Glutamatergic neuron (in vitro differentiated cells): ENCODE measurements around the gene C14orf180. TPM values are rescaled to one million over a fixed set of nuclear protein-coding genes. Genes with fewer than 3 reads are reported as not detected.

Source experiments
- DNase-seq: peaks from one replicate; pipeline ENCODE4 v3.0.0; 2022
- H3K27ac Mint-ChIP-seq: one replicate; pipeline ENCODE4 v1.8.0; 2020; ENCODE audit warnings: mild to moderate bottlenecking, mixed read lengths, inconsistent platforms; ENCODE audit not compliant: unreplicated experiment
- H3K27me3 Mint-ChIP-seq: one replicate; pipeline ENCODE4 v1.8.0; 2020; ENCODE audit warnings: mild to moderate bottlenecking, moderate library complexity, mixed read lengths, inconsistent platforms; ENCODE audit not compliant: unreplicated experiment
- H3K36me3 Mint-ChIP-seq: one replicate; pipeline ENCODE4 v1.8.0; 2020; ENCODE audit warnings: mild to moderate bottlenecking, mixed read lengths, inconsistent platforms; ENCODE audit not compliant: unreplicated experiment
- H3K4me1 Mint-ChIP-seq: one replicate; pipeline ENCODE4 v1.8.0; 2020; ENCODE audit warnings: mild to moderate bottlenecking, low read depth, mixed read lengths, inconsistent platforms; ENCODE audit not compliant: unreplicated experiment
- H3K4me3 Mint-ChIP-seq: one replicate; pipeline ENCODE4 v1.8.0; 2020; ENCODE audit warnings: mild to moderate bottlenecking, mixed read lengths, inconsistent platforms; ENCODE audit not compliant: unreplicated experiment
- H3K9me3 Mint-ChIP-seq: one replicate; pipeline ENCODE4 v1.8.0; 2020; ENCODE audit warnings: mild to moderate bottlenecking, moderate library complexity, mixed read lengths, inconsistent platforms; ENCODE audit not compliant: unreplicated experiment
- CTCF ChIP-seq: fragments of 200-600 bp; sonication (generic); IDR thresholded peaks from one replicate; pipeline ENCODE4 v1.5.0; 2021; ENCODE audit not compliant: partially characterized antibody, unreplicated experiment
- long read RNA-seq: library from polyadenylated mRNA; unstranded; transcript quantifications from one replicate; pipeline ENCODE4 v2.0.0, GENCODE V29; 2020; ENCODE audit not compliant: unreplicated experiment
- total RNA-seq: library from RNA; stranded (reverse); fragmentation: NEBNext Ultra II Directional; extraction: Animal tissue kit (Norgen Biotek cat#: 25700); gene quantifications from one replicate; pipeline ENCODE4 v1.2.1, GENCODE V29; 2021; ENCODE audit not compliant: unreplicated experiment

C14orf180 gene
- not detected for total RNA-seq
- long read RNA-seq: 0 reads

GRCh38 chr14:104579507-104579906 lies at the start of gene C14orf180:
C14orf180 (plus strand) TSS chr14:104579764; CDS start chr14:104586431, 6,667 bp downstream.
- Mint-ChIP-seq H3K27ac (no peak within 1 kb of the TSS), H3K4me1 (peaks cover 12% of the 10 kb centered on the region), H3K4me3 (no peak within 1 kb of the TSS), H3K36me3 (peaks cover 4% of the 10 kb centered on the region), H3K27me3 (peaks cover 12% of the 10 kb centered on the region), H3K9me3 (peaks cover 4% of the 10 kb centered on the region)
- no peak for TF ChIP-seq CTCF
- DNase-seq: no peak

GRCh38 chr14:104530646-104531045 lies 48.9 kb upstream of the C14orf180 start:
- Mint-ChIP-seq H3K36me3 (peaks cover 16% of the 10 kb centered on the region), H3K4me1 (no peaks in the 10 kb centered on the region), H3K27me3 (peaks cover 4% of the 10 kb centered on the region), H3K27ac (no peak overlapping the region), H3K4me3 (no peak overlapping the region), H3K9me3 (peaks cover 5% of the 10 kb centered on the region)
- TF ChIP-seq CTCF: no peak
- no peak for DNase-seq

- Mint-ChIP-seq H3K27me3 (peaks cover 4% of the 10 kb centered on the region), H3K4me1 (no peaks in the 10 kb centered on the region), H3K9me3 (peaks cover 5% of the 10 kb centered on the region), H3K4me3 (no peak overlapping the region), H3K36me3 (peaks cover 13% of the 10 kb centered on the region), H3K27ac (no peak overlapping the region)
- no peak for DNase-seq
- no peak for TF ChIP-seq CTCF
These were observed 48.0 kb upstream of the C14orf180 start for GRCh38 chr14:104531421-104532190.

GRCh38 chr14:104532191-104532555 lies 47.4 kb upstream of the C14orf180 start:
- peaks cover 3% of the 10 kb centered on the region for H3K27me3 Mint-ChIP-seq
- DNase-seq: no peak
- H3K4me3 Mint-ChIP-seq: no peak overlapping the region
- no peak for TF ChIP-seq CTCF
- no peaks in the 10 kb centered on the region for H3K4me1 Mint-ChIP-seq
- peaks cover under 1% of the 10 kb centered on the region for H3K9me3 Mint-ChIP-seq
- peaks cover 7% of the 10 kb centered on the region for H3K36me3 Mint-ChIP-seq
- H3K27ac Mint-ChIP-seq: no peak overlapping the region

- TF ChIP-seq CTCF: no peak
- Mint-ChIP-seq H3K27me3 (no peaks in the 10 kb centered on the region), H3K4me1 (no peaks in the 10 kb centered on the region), H3K27ac (no peak overlapping the region), H3K4me3 (no peak overlapping the region), H3K36me3 (no peaks in the 10 kb centered on the region), H3K9me3 (no peaks in the 10 kb centered on the region)
- DNase-seq: no peak
These were observed 45.5 kb upstream of the C14orf180 start for GRCh38 chr14:104534036-104534435.
